ENCODE measurements around the gene XKR8.

- TF ChIP-seq POLR2A (IDR thresholded peaks at IDR 0.05) (no peak), CTCF (IDR thresholded peaks at IDR 0.05) (no peak)
Observed at GRCh38 chr1:27934818-27935549, 24.8 kb upstream of the XKR8 start, which contains the start of gene SMPDL3B.
